Heart right ventricle (tissue), 16 donors: Measurements from ENCODE around the gene PRELID3B. TPM values are rescaled to one million over a fixed set of nuclear protein-coding genes. Genes with fewer than 3 reads are reported as not detected.

ENCODE experiments used
- ATAC-seq, 8 donors: fragments of 200-7000 bp; cut with Tn5 transposase; one replicate each; pipeline ENCODE4 v1.9.1; 2020; ENCODE audit warnings: mild to moderate bottlenecking in 8 of 8, moderate library complexity in 8 of 8, moderate number of reproducible peaks in 1 of 8
- DNase-seq, 2 donors: peaks; one replicate each; pipeline ENCODE4 v3.0.0-alpha.2; 2020
- H3K27ac ChIP-seq, 10 donors: fragments of 200-600 bp; sonication (generic) in 2 of 10; one replicate each; pipeline versions ENCODE4 v1.5.0 to v1.8.0; 2020 to 2022; ENCODE audit warnings: mild to moderate bottlenecking in 3 of 10
- H3K27me3 ChIP-seq, 7 donors: fragments of 200-600 bp; one replicate each; pipeline ENCODE4 v1.8.0; 2021 to 2022; ENCODE audit warnings: mild to moderate bottlenecking in 2 of 7
- H3K36me3 ChIP-seq, 9 donors: fragments of 200-600 bp; sonication (generic) in 1 of 9; one replicate each; pipeline versions ENCODE4 v1.5.0 to v1.8.0; 2020 to 2022; ENCODE audit warnings: mild to moderate bottlenecking in 2 of 9
- H3K4me1 ChIP-seq, 9 donors: fragments of 200-600 bp; sonication (generic) in 1 of 9; one replicate each; pipeline versions ENCODE4 v1.5.0 to v1.8.0; 2020 to 2022; ENCODE audit warnings: mild to moderate bottlenecking in 4 of 9
- H3K4me3 ChIP-seq, 10 donors: fragments of 200-600 bp; sonication (generic) in 2 of 10; one replicate each; pipeline versions ENCODE4 v1.5.0 to v1.8.0; 2020 to 2022; ENCODE audit warnings: mild to moderate bottlenecking in 7 of 10, moderate library complexity in 2 of 10
- H3K9me3 ChIP-seq, 11 donors: fragments of 200-600 bp in 10 of 11; sonication (generic) in 2 of 11; one replicate each; pipeline versions ENCODE4 v1.5.0 to v1.8.0; 2013 to 2022; ENCODE audit warnings: mild to moderate bottlenecking in 2 of 11, control low read depth in 1 of 11, moderate library complexity in 1 of 11
- WGBS, 2 donors: extraction: QIAGEN DNeasy Blood & Tissue Kit; methylation state at CpG; one replicate each; pipeline ENCODE4 v1.1.7; 2013; ENCODE audit warnings: inconsistent platforms in 1 of 2; 5-methylcytosine and 5-hydroxymethylcytosine counted together
- intact Hi-C, 10 donors: fragments of 100-400 bp; cut with DNase I; formaldehyde crosslinking; loops; one replicate each; pipeline versions ENCODE4 v1.11.1 to v1.14.2; 2022
- polyA plus RNA-seq, 2 donors: library from polyadenylated mRNA; stranded (reverse); fragments of 200-250 nt; gene quantifications; one replicate each; pipeline ENCODE4 v1.2.3, GENCODE V29; 2013
- total RNA-seq, 10 donors: library from RNA; stranded (reverse); fragmentation: NEBNext Ultra II Directional in 3 of 10; extraction: Animal tissue kit (Norgen Biotek cat#: 25700) in 3 of 10; gene quantifications; one replicate each; pipeline versions ENCODE4 v1.2.1 to v1.2.4, GENCODE V29; 2021 to 2023
- TF ChIP-seq, protein P1 (sequence below), 9 donors: fragments of 200-600 bp; sonication (generic) in 2 of 9; IDR thresholded peaks; one replicate each; pipeline versions ENCODE4 v1.5.0 to v1.8.0; 2021 to 2022; ENCODE audit warnings: antibody characterized with exemption in 9 of 9, mild to moderate bottlenecking in 5 of 9, moderate library complexity in 1 of 9
- donor health status: Arrhythmogenic right ventricular cardiomyopathy.
- donor health status: ischemic (EF 13 %, LVEDD 7.1; RV severe dilation, severe dysfunction).
- donor health status: healthy with polysubstance abuse.
- donor health status: DM: no; HTN: yes; CAD: no.
- donor health status: DM: no; HTN: no; CAD: no.
- donor health status: ischemic (EF 25% LVEDD 6.9; RV normal size, moderate dysfunction).
- donor health status: ischemic (EF 25% LVEDD 5.7; RV mildly dilated, moderate dysfunction).
- donor health status: healthy.
- donor health status: DM: yes; HTN: yes; CAD: no.
- donor health status: Ischemic cardiomyopathy.
- donor health status: ischemic (EF 35%, LVEDD 5.7; RV mildly dilated, moderate dysfunction).
- donor health status: nonischemic (EF 11% LVEDD 7.7; RV severe dilation, severe dysfunction).
- donor health status: DM: yes; HTN: yes; CAD: no.
- donor health status: PGD.
- donor health status: ischemic (EF 29% LVEDD 5.4; RV normal size, mild dysfunction).
- donor health status: nonischemic (EF 23%, LVEDD 6.1; RV moderate dilation, normal function).

Gene PRELID3B
- total and polyA plus RNA-seq, 12 donors = 11.5 to 55.9 (median 45.3) TPM

DNA sequence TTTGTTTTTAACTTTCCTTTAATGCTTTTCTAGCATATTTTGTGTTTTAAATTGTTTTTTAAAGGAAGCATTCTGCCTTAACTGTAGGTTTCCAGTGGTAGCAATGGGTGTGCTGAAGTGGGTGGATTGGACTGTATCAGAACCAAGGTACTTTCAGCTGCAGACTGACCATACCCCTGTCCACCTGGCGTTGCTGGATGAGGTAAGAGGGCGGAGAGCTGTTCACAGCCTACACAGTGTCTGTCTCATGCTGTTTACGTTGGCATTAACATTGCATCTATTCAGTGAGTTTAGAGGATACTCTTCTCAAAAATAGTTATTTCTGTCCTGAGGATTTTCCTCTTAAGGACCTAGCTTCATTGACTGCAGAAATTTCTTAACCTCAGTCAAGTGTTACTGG lies 49.7 kb downstream of the PRELID3B start:
- H3K4me3 ChIP-seq = no peak overlapping the region
- peaks cover 0 to 13% (median 4%) of the 10 kb centered on the region in 9 donors for H3K4me1 ChIP-seq
- TF ChIP-seq, protein P1, sequence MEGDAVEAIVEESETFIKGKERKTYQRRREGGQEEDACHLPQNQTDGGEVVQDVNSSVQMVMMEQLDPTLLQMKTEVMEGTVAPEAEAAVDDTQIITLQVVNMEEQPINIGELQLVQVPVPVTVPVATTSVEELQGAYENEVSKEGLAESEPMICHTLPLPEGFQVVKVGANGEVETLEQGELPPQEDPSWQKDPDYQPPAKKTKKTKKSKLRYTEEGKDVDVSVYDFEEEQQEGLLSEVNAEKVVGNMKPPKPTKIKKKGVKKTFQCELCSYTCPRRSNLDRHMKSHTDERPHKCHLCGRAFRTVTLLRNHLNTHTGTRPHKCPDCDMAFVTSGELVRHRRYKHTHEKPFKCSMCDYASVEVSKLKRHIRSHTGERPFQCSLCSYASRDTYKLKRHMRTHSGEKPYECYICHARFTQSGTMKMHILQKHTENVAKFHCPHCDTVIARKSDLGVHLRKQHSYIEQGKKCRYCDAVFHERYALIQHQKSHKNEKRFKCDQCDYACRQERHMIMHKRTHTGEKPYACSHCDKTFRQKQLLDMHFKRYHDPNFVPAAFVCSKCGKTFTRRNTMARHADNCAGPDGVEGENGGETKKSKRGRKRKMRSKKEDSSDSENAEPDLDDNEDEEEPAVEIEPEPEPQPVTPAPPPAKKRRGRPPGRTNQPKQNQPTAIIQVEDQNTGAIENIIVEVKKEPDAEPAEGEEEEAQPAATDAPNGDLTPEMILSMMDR (IDR thresholded peaks at IDR 0.05) = no peak
- WGBS, 2 donors = 68 to 92% methylated on average over 3 of the region's 3 CpGs
- H3K36me3 ChIP-seq = peaks cover 0 to 100% (median 85%) of the 10 kb centered on the region in 9 donors
- intact Hi-C loops = loop anchor here in 1 of 10 donors (10.0 kb wide), 1 partner anchor 338 kb away; the partner anchor contains the start of gene STX16
- H3K27me3 ChIP-seq = no peaks in the 10 kb centered on the region
- no peak for ATAC-seq
- no peak for DNase-seq
- H3K27ac ChIP-seq = peak overlapping the region in 1 of 10 donors; percentile 6
- H3K9me3 ChIP-seq = no peaks in the 10 kb centered on the region

DNA sequence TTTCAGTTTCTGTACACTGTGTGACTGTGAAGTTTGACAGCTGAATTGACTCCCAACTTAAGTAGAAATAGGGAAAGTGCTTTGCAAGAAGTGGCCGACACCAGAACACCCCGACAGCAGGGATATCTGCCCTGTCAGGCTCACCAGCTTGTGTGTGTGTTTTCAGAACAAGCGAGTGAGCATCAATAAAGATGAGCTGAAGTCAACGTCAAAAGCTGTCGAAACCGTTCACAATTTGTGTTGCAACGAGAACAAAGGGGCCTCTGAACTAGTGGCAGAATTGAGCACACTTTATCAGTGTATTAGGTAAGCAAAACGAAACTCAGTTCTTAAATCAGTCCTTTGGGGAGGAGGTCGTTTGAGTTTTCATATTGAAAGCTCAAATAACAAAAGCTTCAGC lies 50.9 kb downstream of the PRELID3B start:
- WGBS, 2 donors = 79 to 80% methylated on average over 9 of the region's 9 CpGs
- DNase-seq = no peak

DNA sequence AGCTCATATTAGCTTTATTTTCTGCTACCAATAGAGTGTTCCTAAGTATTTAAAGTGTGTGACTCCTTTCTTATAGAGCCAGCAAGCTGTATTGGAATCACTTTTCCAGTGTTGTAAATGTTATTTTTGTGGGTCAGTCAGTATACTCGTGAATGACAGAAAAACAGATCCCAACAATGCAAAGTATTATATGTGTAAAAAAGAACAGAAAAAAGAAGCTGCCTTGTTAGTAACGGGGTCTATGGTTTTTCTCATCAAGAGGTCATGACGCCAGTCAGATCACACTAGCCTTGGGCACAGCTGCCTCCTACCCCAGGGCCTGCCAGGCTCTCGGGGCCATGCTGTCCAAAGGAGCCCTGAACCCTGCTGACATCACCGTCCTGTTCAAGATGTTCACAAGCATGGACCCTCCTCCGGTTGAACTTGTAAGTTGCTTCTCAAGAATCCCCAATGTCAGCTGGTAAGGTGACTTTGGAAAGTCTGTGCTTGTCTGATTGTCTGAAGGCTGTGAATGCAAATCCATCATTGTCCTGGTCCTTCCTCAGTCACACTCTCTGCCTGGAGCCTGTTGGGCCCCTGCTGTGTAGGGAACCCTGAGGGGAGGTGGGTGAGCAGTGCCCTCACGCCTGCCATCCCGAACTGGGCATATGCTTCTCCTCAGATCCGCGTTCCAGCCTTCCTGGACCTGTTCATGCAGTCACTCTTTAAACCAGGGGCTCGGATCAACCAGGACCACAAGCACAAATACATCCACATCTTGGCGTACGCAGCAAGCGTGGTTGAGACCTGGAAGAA lies 51.7 kb downstream of the PRELID3B start:
- Histone ChIP-seq H3K4me1 (peaks cover 0 to 13% (median 4%) of the 10 kb centered on the region in 9 donors), H3K9me3 (no peaks in the 10 kb centered on the region), H3K27ac (no peak overlapping the region), H3K27me3 (no peaks in the 10 kb centered on the region), H3K36me3 (peaks cover 3 to 100% (median 85%) of the 10 kb centered on the region in 9 donors), H3K4me3 (no peak overlapping the region)
- intact Hi-C loops = loop anchor here in 1 of 10 donors (10.0 kb wide), 1 partner anchor 336 kb away; the partner anchor contains the start of gene STX16
- no peak for ATAC-seq
- TF ChIP-seq, protein P1 (IDR thresholded peaks at IDR 0.05) = no peak
- no peak for DNase-seq
- 93 to 95% methylated on average over 14 of the region's 14 CpGs for WGBS, 2 donors

More for the DNA sequence above, 50.9 kb downstream of the PRELID3B start:
- intact Hi-C loops = loop anchor here in 1 of 10 donors (10.0 kb wide), 1 partner anchor 337 kb away; the partner anchor contains the start of gene STX16
- TF ChIP-seq, protein P1 (IDR thresholded peaks at IDR 0.05) = no peak
- ATAC-seq = no peak
- no peak overlapping the region for H3K4me3 ChIP-seq
- H3K4me1 ChIP-seq = peaks cover 0 to 13% (median 4%) of the 10 kb centered on the region in 9 donors
- H3K27ac ChIP-seq = peak overlapping the region in 1 of 10 donors; percentile 0
- H3K9me3 ChIP-seq = no peaks in the 10 kb centered on the region
- no peaks in the 10 kb centered on the region for H3K27me3 ChIP-seq
- peaks cover 3 to 100% (median 86%) of the 10 kb centered on the region in 9 donors for H3K36me3 ChIP-seq

DNA sequence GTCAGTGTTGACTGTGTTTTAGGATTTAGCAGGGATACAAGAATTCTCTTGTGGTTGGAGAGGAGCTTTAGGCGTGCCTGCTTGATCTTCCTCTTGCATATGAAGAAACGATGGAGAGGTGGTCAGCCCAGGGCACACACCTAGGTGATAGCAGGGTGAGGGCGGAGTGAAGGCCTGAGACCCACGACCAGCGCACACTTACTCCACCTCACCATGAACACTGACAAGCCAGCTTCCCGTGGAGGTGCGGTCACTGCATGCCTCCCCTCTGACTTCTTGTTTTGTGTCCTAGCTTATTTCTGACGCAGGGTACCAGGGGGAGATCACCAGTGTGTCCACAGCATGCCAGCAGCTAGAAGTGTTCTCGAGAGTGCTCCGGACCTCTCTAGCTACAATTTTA lies 53.4 kb downstream of the PRELID3B start:
- ATAC-seq (no peak), DNase-seq (no peak)
- no peaks in the 10 kb centered on the region for H3K27me3 ChIP-seq
- TF ChIP-seq, protein P1 (IDR thresholded peaks at IDR 0.05) = no peak
- peaks cover 3 to 86% (median 75%) of the 10 kb centered on the region in 9 donors for H3K36me3 ChIP-seq
- H3K9me3 ChIP-seq = no peaks in the 10 kb centered on the region
- intact Hi-C loops = loop anchor here in 3 of 10 donors (5.0 to 10.0 kb wide), 3 partner anchors 43 to 1274 kb away; partner anchors contain the start of genes ATP5F1E (in 2 of the 3) and PMEPA1 (in 1 of the 3)
- H3K4me1 ChIP-seq = peaks cover 0 to 19% (median 14%) of the 10 kb centered on the region in 9 donors
- WGBS, 2 donors = 91 to 94% methylated on average over 10 of the region's 10 CpGs
- no peak overlapping the region for H3K27ac ChIP-seq
- no peak overlapping the region for H3K4me3 ChIP-seq
